Endothelial cell of umbilical vein (primary cell): ENCODE results near the gene TAOK1.

Experiments used
- CTCF ChIP-seq, 2 donors: IDR thresholded peaks; 1 replicate in 1 of 2; 2 replicates in 1 of 2; pipeline ENCODE4 v1.5.1; 2011; ENCODE audit warnings: low read length in 2 of 2, mild to moderate bottlenecking in 2 of 2, moderate library complexity in 2 of 2, control low read depth in 1 of 2, inconsistent platforms in 1 of 2, low read depth in 1 of 2; ENCODE audit not compliant: insufficient read depth in 1 of 2; ENCODE audit errors: extremely low read depth in 1 of 2
- EZH2 ChIP-seq: IDR thresholded peaks from 2 replicates; pipeline ENCODE4 v1.6.1; 2012; ENCODE audit warnings: borderline replicate concordance, low read depth, mild to moderate bottlenecking, moderate library complexity, low read length, inconsistent platforms; ENCODE audit not compliant: severe bottlenecking
- POLR2A ChIP-seq: IDR thresholded peaks from 2 replicates; pipeline ENCODE4 v1.6.1; 2012; ENCODE audit warnings: low read depth, mild to moderate bottlenecking, control low read depth, low read length
- POLR2AphosphoS5 ChIP-seq: IDR thresholded peaks from 2 replicates; pipeline ENCODE4 v1.6.1; 2012; ENCODE audit warnings: low read depth, mild to moderate bottlenecking, control low read depth, low read length, moderate library complexity; ENCODE audit not compliant: insufficient read depth

GRCh38 chr17:29364691-29365090 is 25.5 kb upstream of the TAOK1 start:
- TF ChIP-seq CTCF (IDR thresholded peaks at IDR 0.05; ENCODE audit: extremely low read depth in 1 of 2, insufficient read depth in 1 of 2, low read depth in 1 of 2, low read length in 2 of 2) (no peak), POLR2A (no peak), POLR2AphosphoS5 (no peak), EZH2 (no peak)
